A375 (cell line): ENCODE data around the gene TCF12. TPM values are rescaled to one million over a fixed set of nuclear protein-coding genes. Genes with fewer than 3 reads are reported as not detected.

ENCODE experiments used
- small RNA-seq: library from RNA; depleted of rRNA; stranded (forward); fragments of <200 nt; gene quantifications from one replicate; pipeline ENCODE3, GENCODE V24; 2014
- total RNA-seq: library from RNA; depleted of rRNA; stranded (reverse); fragments of >200 nt; shearing (Covaris generic); gene quantifications from 2 replicates; pipeline ENCODE4 v1.2.3, GENCODE V29; 2014; rRNA removed

TCF12 gene
- 217 and 221 TPM in 2 replicates for total RNA-seq

DNA sequence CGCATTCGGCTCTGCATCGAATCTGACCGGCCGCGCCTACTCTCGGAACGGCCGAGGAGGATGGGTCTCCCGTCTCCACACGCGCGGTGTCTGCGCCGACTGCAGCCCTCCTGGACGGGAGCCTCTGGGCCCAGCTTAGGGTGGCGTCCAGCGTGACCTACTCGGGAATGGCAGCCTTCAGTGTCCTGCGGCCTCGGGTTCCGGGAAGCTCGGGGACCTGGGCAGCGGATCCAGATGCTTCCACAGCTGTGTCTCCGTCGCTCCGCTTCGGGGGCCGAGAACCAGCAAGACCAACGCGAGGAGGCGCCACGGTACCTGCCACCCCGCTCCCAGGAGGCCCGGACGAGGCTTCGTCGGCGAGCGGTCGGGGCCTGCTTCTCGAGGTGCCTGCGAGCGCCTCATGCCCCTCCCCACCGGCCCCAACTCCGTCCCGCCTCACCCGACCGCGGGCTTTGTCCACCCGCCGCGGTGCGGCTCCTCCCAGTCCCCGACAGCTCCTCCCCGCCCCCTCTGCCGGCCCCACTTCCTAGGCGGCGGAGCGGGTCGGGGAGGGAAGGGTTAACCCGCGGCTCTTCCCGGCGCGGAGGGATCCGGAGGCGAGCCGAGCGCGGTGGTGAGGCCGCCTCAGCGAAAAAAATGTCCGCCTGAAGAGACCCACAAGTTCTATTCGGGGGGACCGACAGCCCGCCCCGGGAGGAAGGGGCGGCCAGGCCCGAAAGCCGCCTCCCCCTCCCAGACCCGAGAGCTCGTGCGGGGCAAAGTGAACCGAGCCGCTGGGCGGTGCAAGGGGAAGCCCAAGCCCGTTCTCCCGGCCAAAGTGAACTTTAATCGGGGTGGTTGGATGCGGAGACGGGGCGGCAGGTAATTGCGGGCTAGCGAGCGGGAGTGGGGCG lies at the start of gene TCF12:
TCF12 (plus strand) TSS at position 599 of the 893 bp plus-strand sequence. CDS start 1,270 bp downstream, outside the sequence.

Small RNA genes lying within 50 kb of the gene (small RNA-seq; reads per million reads assigned to genes)
- not detected for gene RF01210

Other genes starting within 250 kb of the TCF12 start
- gene ZNF280D, start 185.1 kb upstream of the TCF12 start, total RNA-seq, result 8.5 and 19.5 TPM in 2 replicates